Activated naive CD4-positive, alpha-beta T cell treated with anti-CD3 and anti-CD28 coated beads for 36 hours (primary cell): ENCODE data around the gene FANK1. TPM values are rescaled to one million over a fixed set of nuclear protein-coding genes. Genes with fewer than 3 reads are reported as not detected.

ENCODE experiments used
- CTCF ChIA-PET: fragments of 350-600 bp; sonication (Branson Sonifier 250); formaldehyde crosslinking; loops from one replicate; lab custom pipeline; 2021; ENCODE audit warnings: antibody characterized with exemption; lab: Charles Lee
- DNase-seq: peaks from one replicate; pipeline ENCODE4 v3.0.0-alpha.2; 2020
- H3K27ac Mint-ChIP-seq: one replicate; pipeline ENCODE4 v1.8.0; 2021; ENCODE audit warnings: mild to moderate bottlenecking, mixed read lengths
- H3K27me3 Mint-ChIP-seq: one replicate; pipeline ENCODE4 v1.8.0; 2021; ENCODE audit warnings: low read depth, mixed read lengths
- H3K36me3 Mint-ChIP-seq: one replicate; pipeline ENCODE4 v1.8.0; 2021; ENCODE audit warnings: low read depth, mixed read lengths
- H3K4me1 Mint-ChIP-seq: one replicate; pipeline ENCODE4 v1.8.0; 2021; ENCODE audit warnings: low read depth, mixed read lengths
- H3K4me3 Mint-ChIP-seq: one replicate; pipeline ENCODE4 v1.8.0; 2021; ENCODE audit warnings: mild to moderate bottlenecking, moderate library complexity, mixed read lengths
- H3K9me3 Mint-ChIP-seq: one replicate; pipeline ENCODE4 v1.8.0; 2021; ENCODE audit warnings: mixed read lengths
- intact Hi-C: fragments of 100-400 bp; cut with micrococcal nuclease; formaldehyde crosslinking; loops from one replicate; pipeline ENCODE4 v1.15.1; 2023
- total RNA-seq, 2 experiments: library from RNA; stranded (reverse); gene quantifications; one replicate each; pipeline ENCODE4 v1.2.3, GENCODE V29; 2021

Gene FANK1
- total RNA-seq, 2 experiments from 2014 or later, result 0.38 to 0.52 TPM

DNA sequence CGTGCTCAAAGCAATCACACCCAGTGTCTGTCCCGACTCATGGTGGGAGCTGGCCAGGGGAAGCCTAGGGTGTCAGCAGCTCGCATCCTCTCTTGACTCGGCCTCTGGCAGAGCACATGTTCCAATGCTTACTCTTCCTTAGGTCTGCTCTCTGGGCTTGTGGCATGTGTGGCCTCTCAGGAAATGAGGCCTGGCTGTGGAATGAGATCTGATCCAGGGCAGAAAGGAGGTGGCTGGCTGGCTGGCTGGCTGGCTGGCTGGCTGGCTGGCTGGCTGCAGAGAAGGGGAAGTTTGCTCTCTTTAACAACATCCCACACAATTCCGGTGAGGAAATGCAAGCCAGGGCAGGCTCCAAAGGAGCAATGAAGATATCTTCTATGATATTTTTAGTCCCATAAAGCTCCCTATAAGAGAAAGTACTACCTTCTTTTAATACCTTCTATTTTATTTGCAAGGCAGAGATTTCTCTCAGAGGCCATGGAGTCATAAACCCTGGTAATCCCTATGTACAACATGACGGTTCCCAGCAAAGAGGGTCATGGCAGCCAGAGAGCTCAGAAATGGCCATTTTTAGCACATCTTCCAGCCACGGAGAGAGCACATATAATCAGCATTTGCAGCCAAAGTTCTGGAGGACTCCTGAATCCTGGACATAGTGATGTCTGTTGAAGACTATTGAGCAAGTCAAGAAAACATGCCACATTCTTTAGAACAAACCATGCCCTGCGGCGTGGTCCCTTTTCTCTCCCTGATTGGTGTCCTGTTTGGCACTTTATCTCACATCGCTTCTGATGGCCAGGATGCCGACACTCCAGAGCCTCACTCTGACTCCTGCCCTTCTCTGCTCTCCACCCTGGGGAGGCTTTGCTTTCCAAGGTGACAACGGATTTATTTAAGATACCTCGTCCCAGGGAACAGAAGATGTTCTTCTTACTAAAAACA lies 153.7 kb downstream of the FANK1 start:
- Mint-ChIP-seq H3K27me3 (peaks cover 2% of the 10 kb centered on the region), H3K9me3 (no peaks in the 10 kb centered on the region), H3K4me3 (no peak overlapping the region), H3K27ac (no peak overlapping the region), H3K4me1 (no peaks in the 10 kb centered on the region), H3K36me3 (no peaks in the 10 kb centered on the region)
- DNase-seq, result no peak
- CTCF ChIA-PET, result no interaction called here
- intact Hi-C loops, result no loop called here

DNA sequence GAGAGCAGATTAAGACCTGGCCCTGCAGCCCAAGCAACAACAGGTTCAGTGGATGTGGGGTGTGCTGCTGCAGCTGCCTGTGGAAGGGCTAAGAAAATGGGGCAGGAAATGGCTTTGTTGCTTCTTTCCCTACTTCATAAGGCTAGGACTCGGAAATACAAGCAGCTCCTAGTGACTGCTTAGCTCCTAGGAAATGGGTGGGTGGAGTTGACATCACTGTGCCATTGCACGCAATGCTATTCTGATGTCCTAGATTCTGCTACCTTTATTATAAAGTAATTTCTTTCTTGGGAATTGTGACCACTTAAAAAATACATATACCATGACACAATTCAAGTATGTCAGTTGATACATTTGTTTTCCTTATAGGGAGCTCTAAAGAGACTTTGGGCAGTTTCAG lies 155.8 kb downstream of the FANK1 start:
- intact Hi-C loops, result no loop called here
- Mint-ChIP-seq H3K36me3 (no peaks in the 10 kb centered on the region), H3K4me3 (no peak overlapping the region), H3K9me3 (no peaks in the 10 kb centered on the region), H3K27me3 (peaks cover 2% of the 10 kb centered on the region), H3K4me1 (no peaks in the 10 kb centered on the region), H3K27ac (no peak overlapping the region)
- no peak for DNase-seq
- CTCF ChIA-PET, result no interaction called here

DNA sequence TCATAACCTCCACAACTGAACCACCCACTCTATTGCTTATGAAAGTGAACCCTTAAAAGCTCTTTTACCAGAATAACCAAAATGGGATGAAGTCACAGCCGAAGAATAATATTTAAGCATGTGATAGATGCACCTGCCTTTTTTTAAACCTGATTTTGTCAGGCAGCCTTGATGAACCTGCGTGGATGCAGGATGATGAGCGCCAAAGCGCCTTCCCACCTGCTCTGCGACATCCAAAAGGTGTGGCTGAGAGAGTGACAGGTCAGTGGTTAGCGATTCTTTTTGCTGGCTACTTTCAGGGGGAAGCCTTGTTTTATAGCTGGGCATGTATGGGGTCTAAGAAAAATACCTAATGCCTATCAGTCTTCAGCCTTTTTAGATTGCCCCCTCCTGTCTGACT lies 157.8 kb downstream of the FANK1 start:
- intact Hi-C loops, result no loop called here
- CTCF ChIA-PET, result no interaction called here
- H3K4me3 Mint-ChIP-seq, result no peak overlapping the region
- no peaks in the 10 kb centered on the region for H3K9me3 Mint-ChIP-seq
- no peaks in the 10 kb centered on the region for H3K36me3 Mint-ChIP-seq
- H3K4me1 Mint-ChIP-seq, result no peaks in the 10 kb centered on the region
- no peak for DNase-seq
- H3K27ac Mint-ChIP-seq, result no peak overlapping the region
- peaks cover 3% of the 10 kb centered on the region for H3K27me3 Mint-ChIP-seq

GRCh38 chr10:126057494-126057893 lies 161.1 kb downstream of the FANK1 start:
- H3K9me3 Mint-ChIP-seq, result no peaks in the 10 kb centered on the region
- CTCF ChIA-PET, result no interaction called here
- no peak for DNase-seq
- no peaks in the 10 kb centered on the region for H3K4me1 Mint-ChIP-seq
- H3K27ac Mint-ChIP-seq, result no peak overlapping the region
- intact Hi-C loops, result no loop called here
- H3K4me3 Mint-ChIP-seq, result no peak overlapping the region
- H3K27me3 Mint-ChIP-seq, result peaks cover 4% of the 10 kb centered on the region
- no peaks in the 10 kb centered on the region for H3K36me3 Mint-ChIP-seq

DNA sequence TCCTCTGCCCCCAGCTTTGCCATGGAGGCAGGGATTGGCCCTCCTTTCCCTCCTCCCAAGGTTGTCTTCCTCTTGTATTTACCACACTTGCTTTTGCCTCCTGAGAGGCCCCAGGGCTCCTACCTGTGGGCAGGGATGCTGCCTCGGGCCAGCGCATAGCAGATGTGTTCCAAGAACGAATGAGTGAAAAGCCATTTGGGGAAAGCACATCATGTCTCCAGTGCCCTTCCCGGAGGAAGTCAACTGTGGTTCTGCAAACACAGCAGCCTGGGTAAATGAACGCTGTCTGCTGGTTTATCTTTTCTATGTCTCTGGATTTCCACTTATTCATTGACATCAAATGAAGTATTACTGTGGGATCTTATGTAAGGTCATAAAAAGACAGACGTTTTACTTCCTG lies 161.7 kb downstream of the FANK1 start:
- no peaks in the 10 kb centered on the region for H3K36me3 Mint-ChIP-seq
- no peaks in the 10 kb centered on the region for H3K9me3 Mint-ChIP-seq
- CTCF ChIA-PET, result no interaction called here
- DNase-seq, result no peak
- no peaks in the 10 kb centered on the region for H3K4me1 Mint-ChIP-seq
- no peak overlapping the region for H3K27ac Mint-ChIP-seq
- intact Hi-C loops, result no loop called here
- H3K27me3 Mint-ChIP-seq, result peaks cover 4% of the 10 kb centered on the region
- H3K4me3 Mint-ChIP-seq, result no peak overlapping the region

DNA sequence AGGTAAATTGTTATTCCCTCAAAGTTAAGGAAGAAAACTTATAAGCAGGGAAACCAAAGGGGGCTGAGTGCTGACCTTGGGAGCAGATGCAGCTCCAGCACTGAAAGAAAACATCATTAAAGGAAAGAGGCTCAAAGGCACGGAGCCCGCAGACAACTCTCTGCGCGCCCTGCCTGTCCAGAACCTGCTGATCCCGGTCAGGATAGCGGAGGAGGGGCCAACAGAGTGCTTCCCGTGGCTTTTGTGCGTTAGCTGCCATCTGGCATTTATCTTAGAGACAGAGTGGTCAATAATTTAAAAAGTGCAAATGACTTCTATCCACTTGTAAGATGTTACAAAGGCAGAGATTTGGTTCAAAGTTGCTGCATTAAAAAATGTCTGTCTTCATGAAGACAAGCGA lies 162.1 kb downstream of the FANK1 start:
- Mint-ChIP-seq H3K4me3 (no peak overlapping the region), H3K4me1 (no peaks in the 10 kb centered on the region), H3K27ac (no peak overlapping the region), H3K9me3 (no peaks in the 10 kb centered on the region), H3K36me3 (no peaks in the 10 kb centered on the region), H3K27me3 (peaks cover 4% of the 10 kb centered on the region)
- no peak for DNase-seq
- CTCF ChIA-PET, result no interaction called here
- intact Hi-C loops, result no loop called here

Other genes with a start within 250 kb of the FANK1 start
- not detected for gene TEX36, start 213.4 kb upstream of the FANK1 start, total RNA-seq
- 10 to 100 TPM; 24.0 to 25.0 TPM for gene EDRF1, start 176.9 kb upstream of the FANK1 start, total RNA-seq
- gene MMP21, start 120.7 kb upstream of the FANK1 start, total RNA-seq, result not detected
- 10 to 100 TPM; 30.8 to 32.9 TPM for gene UROS, start 73.3 kb upstream of the FANK1 start, total RNA-seq
- 100 to 1,000 TPM; 103 to 107 TPM for gene BCCIP, start 73.0 kb upstream of the FANK1 start, total RNA-seq
- 10 to 100 TPM; 13.4 to 15.7 TPM for gene DHX32, start 15.3 kb upstream of the FANK1 start, total RNA-seq